NT2/D1 (cell line): Measurements from ENCODE around the gene UGT2B15.
"Not testable (repeated sequence)": the region's sequence is repeated elsewhere in the genome, so short reads cannot be mapped to it uniquely, and the experiment has no call there.

ENCODE experiments used
- SUZ12 ChIP-seq: IDR thresholded peaks from 2 replicates; pipeline ENCODE4 v1.6.1; 2011; ENCODE audit not compliant: insufficient read length, insufficient read depth; ENCODE audit errors: extremely low read depth
- YY1 ChIP-seq: IDR thresholded peaks from 2 replicates; pipeline ENCODE4 v1.6.1; 2011; ENCODE audit not compliant: insufficient read length, insufficient read depth

GRCh38 chr4:68622731-68623130 is 47.7 kb downstream of the UGT2B15 start:
- not testable (repeated sequence) for TF ChIP-seq SUZ12, YY1
